Kidney glomerular epithelial cell (primary cell): Measurements from ENCODE around the gene OCA2.

Experiments used
- DNase-seq: peaks from one replicate; lab custom pipeline; 2025; lab: John Stamatoyannopoulos, UW

Gene OCA2

GRCh38 chr15:28120359-28120640 is 21.2 kb upstream of the OCA2 start:
- no peak for DNase-seq

- no peak for DNase-seq
Measured at GRCh38 chr15:28118531-28118930, 19.4 kb upstream of the OCA2 start.

GRCh38 chr15:28118083-28118482 is 19.0 kb upstream of the OCA2 start:
- no peak for DNase-seq

GRCh38 chr15:28117432-28117990 is 18.4 kb upstream of the OCA2 start:
- no peak for DNase-seq

- DNase-seq, result no peak
Measured at GRCh38 chr15:28116521-28117431, 17.7 kb upstream of the OCA2 start.

- DNase-seq, result no peak
Measured at GRCh38 chr15:28115871-28116270, 16.8 kb upstream of the OCA2 start.

GRCh38 chr15:28114721-28115622 is 15.9 kb upstream of the OCA2 start:
- no peak for DNase-seq

- no peak for DNase-seq
Measured at GRCh38 chr15:28114114-28114455, 15.0 kb upstream of the OCA2 start.

- no peak for DNase-seq
Measured at GRCh38 chr15:28113394-28114113, 14.4 kb upstream of the OCA2 start.

GRCh38 chr15:28112962-28113361 is 13.8 kb upstream of the OCA2 start:
- no peak for DNase-seq

GRCh38 chr15:28112101-28112760 is 13.1 kb upstream of the OCA2 start:
- no peak for DNase-seq

- DNase-seq, result no peak
Measured at GRCh38 chr15:28111543-28111942, 12.4 kb upstream of the OCA2 start.

GRCh38 chr15:28110481-28110881 is 11.4 kb upstream of the OCA2 start:
- DNase-seq, result no peak

- no peak for DNase-seq
Measured at GRCh38 chr15:28109626-28110455, 10.7 kb upstream of the OCA2 start.

- no peak for DNase-seq
Measured at GRCh38 chr15:28107904-28108275, 8.8 kb upstream of the OCA2 start.

- no peak for DNase-seq
Measured at GRCh38 chr15:28107111-28107903, 8.2 kb upstream of the OCA2 start.

GRCh38 chr15:28106294-28107110 is 7.4 kb upstream of the OCA2 start:
- no peak for DNase-seq

- no peak for DNase-seq
Measured at GRCh38 chr15:28105793-28106192, 6.7 kb upstream of the OCA2 start.

GRCh38 chr15:28105224-28105791 is 6.2 kb upstream of the OCA2 start:
- no peak for DNase-seq
